ENCODE results near the gene TSPOAP1.

- TF ChIP-seq POLR2AphosphoS5 (IDR thresholded peaks at IDR 0.05): no peak
- no peak for TF ChIP-seq CTCF (IDR thresholded peaks at IDR 0.05)
Observed at GRCh38 chr17:58360296-58361063, 31.9 kb upstream of the TSPOAP1 start.
